ENCODE results near the gene SPEF2. TPM values are rescaled to one million over a fixed set of nuclear protein-coding genes. Genes with fewer than 3 reads are reported as not detected.

The SPEF2 gene
- total and polyA plus RNA-seq, 9 of the 15 experiments (the other 6 are each of a cell fraction or from before 2014, with no cell fraction given), result 0.11 to 0.62 (median 0.20) TPM; not detected in 2

- Histone ChIP-seq H3K4me1 (replicated peaks in 1 of 2; ENCODE audit: control insufficient read depth in 2 of 2, insufficient read depth in 2 of 2, low read length in 2 of 2) (no peaks in the 10 kb centered on the region), H3K4me2 (ENCODE audit: insufficient read depth, low read length) (no peak overlapping the region), H3K27me3 (ENCODE audit: control insufficient read depth in 2 of 2, insufficient read depth in 2 of 2, low read length in 2 of 2) (no peaks in the 10 kb centered on the region), H2AFZ (ENCODE audit: low read depth, low read length) (no peak overlapping the region), H3K9me3 (replicated peaks; ENCODE audit: control insufficient read depth, insufficient read depth, low read depth, low read length) (no peaks in the 10 kb centered on the region), H3K4me3 (no peak overlapping the region), H3K9ac (ENCODE audit: insufficient read depth in 1 of 2, low read depth in 2 of 2, low read length in 2 of 2) (no peak overlapping the region), H3K9me1 (ENCODE audit: control insufficient read depth, insufficient read depth, low read length) (no peaks in the 10 kb centered on the region), H4K20me1 (replicated peaks; ENCODE audit: control insufficient read depth, insufficient read depth, low read length) (no peaks in the 10 kb centered on the region), H3K27ac (ENCODE audit: extremely low read depth, low read depth, low read length) (no peak overlapping the region), H3K36me3 (ENCODE audit: control insufficient read depth, insufficient read depth, low read length) (no peaks in the 10 kb centered on the region), H3K79me2 (ENCODE audit: control insufficient read depth, insufficient read depth, low read length) (no peaks in the 10 kb centered on the region)
- BruUV-seq (replicated peaks), result no TSS peak
- TF ChIP-seq GATA2 (CRISPR knock-in tag; IDR thresholded peaks at IDR 0.05) (no peak), NFATC3 (IDR thresholded peaks at IDR 0.05) (no peak), IFI16 (CRISPR knock-in tag; IDR thresholded peaks at IDR 0.05) (no peak), ZNF146 (CRISPR knock-in tag; IDR thresholded peaks at IDR 0.05; ENCODE audit: unreplicated experiment) (no peak), EGR1 (conservative IDR thresholded peaks at IDR 0.05) (no peak), MGA (IDR thresholded peaks at IDR 0.05) (no peak), NR0B1 (IDR thresholded peaks at IDR 0.05; ENCODE audit: partially characterized antibody) (no peak), KLF16 (IDR thresholded peaks at IDR 0.05) (no peak), ZNF224 (CRISPR knock-in tag; IDR thresholded peaks at IDR 0.05) (no peak), SREBF2 (CRISPR knock-in tag; IDR thresholded peaks at IDR 0.05) (no peak)
- WGBS (ENCODE audit: insufficient coverage, low coverage, missing lambda C conversion rate), result 2% methylated on average over 12 of the region's 12 CpGs
- DNase-seq (ENCODE audit: extremely low read depth in 1 of 4, low spot score in 3 of 4) (no peak), FAIRE-seq (no peak), ATAC-seq (no peak)
- ChIA-PET CTCF (ENCODE audit: low intra/inter-chr PET ratio) (no interaction called here), POLR2A (no interaction called here)
- intact Hi-C loops (cut with micrococcal nuclease), result no loop called here
- in situ Hi-C loops (cut with MboI), result no loop called here
Observed at GRCh38 chr5:35675392-35675791, 57.7 kb downstream of the SPEF2 start.
